ENCODE results near the gene ASF1B. TPM values are rescaled to one million over a fixed set of nuclear protein-coding genes. Genes with fewer than 3 reads are reported as not detected.

The ASF1B gene
- total RNA-seq, 1 donor from 2014 or later, result 71.8 TPM

DNA sequence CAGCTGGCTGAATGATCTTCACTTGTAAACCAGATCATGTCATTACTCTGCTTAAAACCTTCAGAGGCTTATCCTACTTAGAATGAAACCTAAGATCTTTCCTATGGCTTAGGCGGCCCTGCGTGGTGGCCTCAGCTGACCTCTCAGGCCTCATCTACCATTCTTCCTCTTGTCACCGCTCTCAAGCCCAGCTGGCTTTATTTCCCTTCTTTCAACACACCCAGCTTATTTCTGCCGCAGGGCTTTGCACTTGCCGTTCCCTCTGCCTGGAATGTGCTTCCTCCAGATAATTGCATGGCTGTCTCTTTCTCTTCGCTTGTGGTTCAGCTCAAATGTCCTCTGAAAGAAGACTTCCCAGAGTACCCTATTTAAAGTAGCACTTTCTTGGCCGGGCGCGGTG is 3.6 kb upstream of the ASF1B start:
- intact Hi-C loops (cut with micrococcal nuclease), result loop anchor here (5.0 kb wide), 1 partner anchor 57 kb away; no protein-coding TSS in a partner anchor

- intact Hi-C loops (cut with micrococcal nuclease), result loop anchor here (5.0 kb wide), 1 partner anchor 59 kb away; no protein-coding TSS in a partner anchor
Observed at GRCh38 chr19:14138576-14139265, 2.3 kb upstream of the ASF1B start.

DNA sequence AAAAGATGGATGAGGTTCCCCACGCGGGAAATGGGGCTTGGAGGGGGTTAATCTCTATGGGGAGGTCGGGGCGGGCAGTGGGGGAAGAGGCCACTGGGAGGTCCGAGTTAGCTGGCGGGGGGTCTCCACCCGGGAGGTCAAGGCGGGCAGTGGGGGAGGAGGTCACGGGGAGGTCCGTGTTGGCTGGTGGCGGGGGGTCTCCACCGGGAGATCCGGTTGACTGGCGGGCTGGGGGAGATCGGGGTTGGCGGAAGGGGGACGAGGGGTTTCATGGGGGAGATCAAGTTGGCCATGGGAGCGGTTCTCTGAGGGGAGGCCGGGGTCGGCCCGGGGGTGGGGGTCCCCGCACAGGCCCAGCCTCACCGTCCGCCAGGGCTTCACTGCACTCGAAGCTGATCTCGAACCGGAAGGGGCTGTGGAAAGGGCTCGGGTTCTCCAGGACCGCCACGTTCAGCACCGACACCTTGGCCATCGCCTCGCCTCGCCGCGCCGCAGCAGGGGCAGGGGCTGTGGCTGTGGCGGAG is 342 bp downstream of the ASF1B start:
- intact Hi-C loops (cut with micrococcal nuclease), result loop anchor here (1.0 to 5.0 kb wide), 13 partner anchors 18 to 553 kb away; partner anchors contain the start of genes DCAF15, DNAJB1, MISP3 and RFX1

- intact Hi-C loops (cut with micrococcal nuclease), result loop anchor here (5.0 kb wide), 1 partner anchor 62 kb away; no protein-coding TSS in a partner anchor
Observed at GRCh38 chr19:14135355-14135754, 1.0 kb downstream of the ASF1B start.

- intact Hi-C loops (cut with micrococcal nuclease), result no loop called here
Observed at GRCh38 chr19:14127929-14128509, 8.4 kb downstream of the ASF1B start.

GRCh38 chr19:14127176-14127575 is 9.2 kb downstream of the ASF1B start:
- intact Hi-C loops (cut with micrococcal nuclease), result no loop called here

GRCh38 chr19:14122924-14123323 is 13.5 kb downstream of the ASF1B start:
- intact Hi-C loops (cut with micrococcal nuclease), result no loop called here

DNA sequence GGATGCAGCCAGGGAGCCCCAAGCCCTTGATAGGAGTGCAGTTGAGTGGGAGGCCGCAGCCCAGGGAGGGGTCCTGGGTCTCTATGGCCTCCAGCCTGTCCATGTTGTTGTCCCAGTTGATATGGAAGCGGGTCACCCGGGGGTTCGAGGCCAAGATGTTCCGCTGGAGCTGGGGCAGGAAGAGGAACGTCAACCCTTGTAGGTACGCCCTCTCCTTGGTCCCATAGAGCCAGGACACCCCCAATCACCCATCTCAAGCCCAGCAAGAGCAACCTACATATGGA is 15.9 kb downstream of the ASF1B start:
- intact Hi-C loops (cut with micrococcal nuclease), result no loop called here

GRCh38 chr19:14119644-14120496 is 16.5 kb downstream of the ASF1B start:
- intact Hi-C loops (cut with micrococcal nuclease), result no loop called here

GRCh38 chr19:14119146-14119545 is 17.2 kb downstream of the ASF1B start:
- intact Hi-C loops (cut with micrococcal nuclease), result no loop called here

DNA sequence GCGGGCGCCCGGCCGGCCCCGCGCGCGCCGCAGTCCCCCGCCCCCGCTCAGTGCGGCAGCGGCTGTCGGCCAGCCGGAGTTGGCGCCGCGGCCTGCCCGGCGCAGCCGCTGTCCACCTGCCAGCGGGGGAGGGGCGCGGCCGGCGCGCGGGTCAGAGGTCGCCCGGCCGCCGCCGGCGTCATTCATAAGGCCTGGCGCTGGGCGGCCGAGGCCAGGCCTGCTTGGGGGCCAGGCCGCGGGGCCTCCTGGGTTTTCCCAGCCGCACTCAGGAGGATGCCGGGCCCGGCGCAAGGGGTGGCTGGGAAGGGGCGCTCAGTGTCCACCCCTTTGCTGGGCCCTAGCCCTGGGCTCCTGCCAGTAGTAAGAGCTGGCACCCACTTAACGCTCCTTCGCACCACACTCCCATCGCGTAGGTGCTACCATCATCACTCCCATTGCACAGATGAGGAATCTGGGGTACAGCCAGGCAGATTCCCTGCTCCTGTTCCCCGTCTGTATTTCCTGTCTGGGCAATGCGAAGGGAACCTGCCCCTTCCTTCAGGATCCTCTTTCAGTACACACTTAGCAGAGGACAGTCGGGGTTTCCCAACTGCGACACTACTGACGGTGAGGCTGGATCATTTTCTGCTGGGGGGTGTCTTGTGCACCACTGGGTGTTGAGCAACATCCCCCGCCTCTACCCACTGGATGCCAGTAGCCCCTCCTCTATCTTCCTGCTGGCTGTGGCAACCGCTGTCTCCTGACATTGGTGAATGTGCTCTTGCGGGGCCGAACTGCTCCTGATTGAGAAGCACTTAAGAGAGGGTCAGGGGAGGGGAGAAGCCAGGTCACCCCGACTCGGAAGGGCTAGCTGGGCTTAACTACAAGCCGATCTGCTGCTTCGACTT is 18.0 kb downstream of the ASF1B start:
- intact Hi-C loops (cut with micrococcal nuclease), result loop anchor here (1.0 kb wide), 2 partner anchors 18 to 571 kb away; partner anchors contain the start of gene ASF1B

DNA sequence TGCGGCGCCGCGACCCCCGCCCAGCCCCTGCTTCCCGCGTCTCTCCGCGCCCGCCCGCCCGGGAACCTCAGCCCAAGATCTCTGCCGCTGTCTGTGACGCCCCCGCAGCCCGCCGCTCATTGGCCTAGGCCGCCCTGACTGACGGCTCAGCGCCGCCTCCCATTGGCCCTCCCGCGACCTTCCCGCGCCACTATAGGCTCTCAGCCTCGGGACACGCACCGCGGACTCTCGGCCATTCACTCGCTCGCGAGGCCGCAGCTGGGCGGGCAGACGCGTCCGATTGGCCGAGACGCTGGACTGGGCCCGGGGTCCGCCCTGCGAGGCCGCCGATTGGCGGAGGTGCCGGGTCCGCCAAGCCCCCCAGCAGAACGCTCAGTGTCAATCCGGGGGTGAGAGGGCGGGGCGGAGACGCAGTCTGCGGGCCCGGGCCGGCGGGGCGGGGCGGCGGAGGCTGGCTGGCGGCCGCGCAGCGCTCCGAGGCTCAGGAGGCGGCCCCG is 18.7 kb downstream of the ASF1B start, which contains the start of gene PRKACA:
PRKACA (minus strand) TSS at position 95 of the 497 bp plus-strand sequence. CDS start 215 bp downstream, outside the sequence.
- intact Hi-C loops (cut with micrococcal nuclease), result loop anchor here (1.0 kb wide), 7 partner anchors 19 to 572 kb away; partner anchors contain the start of genes ASF1B, BRME1, CC2D1A and RFX1

GRCh38 chr19:14116918-14117578 is 19.3 kb downstream of the ASF1B start:
- intact Hi-C loops (cut with micrococcal nuclease), result loop anchor here (1.0 kb wide), 5 partner anchors 26 to 211 kb away; partner anchors contain the start of genes BRME1, CC2D1A and RFX1

- intact Hi-C loops (cut with micrococcal nuclease), result no loop called here
Observed at GRCh38 chr19:14116525-14116917, 19.9 kb downstream of the ASF1B start.

DNA sequence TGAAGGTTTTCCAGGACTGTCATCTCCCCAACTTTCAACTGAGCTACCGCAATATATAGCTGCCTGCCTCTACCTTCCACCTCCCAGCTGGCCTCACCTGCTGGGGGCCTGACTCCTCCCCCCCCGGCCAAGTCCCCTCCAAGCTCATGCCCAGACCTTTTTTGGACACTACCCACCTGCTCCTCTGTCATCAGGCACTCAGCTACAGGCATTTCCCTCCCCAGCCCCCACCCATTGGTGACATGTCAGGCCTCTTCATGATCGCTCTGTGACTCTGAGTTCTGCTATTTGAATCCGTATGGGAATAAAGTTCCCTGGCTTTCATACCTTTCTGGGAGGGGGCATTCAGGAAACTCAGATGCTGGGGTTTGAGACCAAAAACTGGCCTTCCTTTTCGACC is 20.6 kb downstream of the ASF1B start:
- intact Hi-C loops (cut with micrococcal nuclease), result loop anchor here (1.0 to 2.0 kb wide), 2 partner anchors 235 to 519 kb away; no protein-coding TSS in a partner anchor

GRCh38 chr19:14114854-14115253 is 21.5 kb downstream of the ASF1B start:
- intact Hi-C loops (cut with micrococcal nuclease), result loop anchor here (1.0 to 2.0 kb wide), 2 partner anchors 235 to 518 kb away; no protein-coding TSS in a partner anchor

GRCh38 chr19:14114439-14114838 is 21.9 kb downstream of the ASF1B start:
- intact Hi-C loops (cut with micrococcal nuclease), result loop anchor here (2.0 kb wide), 1 partner anchor 518 kb away; no protein-coding TSS in a partner anchor

GRCh38 chr19:14113762-14114414 is 22.5 kb downstream of the ASF1B start:
- intact Hi-C loops (cut with micrococcal nuclease), result loop anchor here (2.0 kb wide), 1 partner anchor 517 kb away; no protein-coding TSS in a partner anchor
